Measurements from ENCODE around the gene PTPRM. TPM values are rescaled to one million over a fixed set of nuclear protein-coding genes. Genes with fewer than 3 reads are reported as not detected.

The PTPRM gene
- total RNA-seq, 1 experiment from 2014 or later: 14.5 TPM

GRCh38 chr18:8337211-8337610 is 770.1 kb downstream of the PTPRM start:
- H3K79me2 ChIP-seq (ENCODE audit: insufficient read depth, low read length): no peaks in the 10 kb centered on the region
- no peaks in the 10 kb centered on the region; the same call in 1 of the 2 replicates for H3K27me3 ChIP-seq (ENCODE audit: insufficient read depth, low read length)
- DNase-seq (ENCODE audit: low read depth, low spot score) (no peak), ATAC-seq (no peak)
- H2AFZ ChIP-seq (ENCODE audit: low read depth, low read length, poor library complexity, severe bottlenecking): no peak overlapping the region
- BruUV-seq (replicated peaks): no TSS peak
- H3K9me3 ChIP-seq (ENCODE audit: control insufficient read depth in 1 of 2, insufficient read depth in 1 of 2, low read depth in 1 of 2, low read length in 2 of 2): no peaks in the 10 kb centered on the region
- H3K4me1 ChIP-seq (ENCODE audit: control insufficient read depth in 1 of 2, insufficient read depth in 2 of 2, low read length in 2 of 2): no peaks in the 10 kb centered on the region
- no peaks in the 10 kb centered on the region for H4K20me1 ChIP-seq (ENCODE audit: insufficient read depth)
- no peaks in the 10 kb centered on the region for H3K9me2 ChIP-seq (ENCODE audit: insufficient read depth)
- intact Hi-C loops (cut with micrococcal nuclease): no loop called here
- TF ChIP-seq FOSL1 (IDR thresholded peaks at IDR 0.05; ENCODE audit: low read depth) (no peak), POLR2AphosphoS5 (IDR thresholded peaks at IDR 0.05; ENCODE audit: low read depth, low read length) (no peak), EZH2phosphoT487 (IDR thresholded peaks at IDR 0.05; ENCODE audit: borderline replicate concordance) (no peak), YY1 (IDR thresholded peaks at IDR 0.05; ENCODE audit: extremely low read depth, insufficient replicate concordance, low read depth, low read length) (no peak), JUND (IDR thresholded peaks at IDR 0.05) (no peak), SIN3A (IDR thresholded peaks at IDR 0.05; ENCODE audit: low read depth) (no peak), TCF7L2 (IDR thresholded peaks at IDR 0.05; ENCODE audit: borderline replicate concordance, extremely low read depth, insufficient read depth, insufficient read length) (no peak), MAX (IDR thresholded peaks at IDR 0.05) (no peak), CBX3 (IDR thresholded peaks at IDR 0.05; ENCODE audit: low read depth) (no peak), REST (IDR thresholded peaks at IDR 0.05; ENCODE audit: low read depth) (no peak)
- no peak overlapping the region for H3K4me3 ChIP-seq (replicated peaks in 1 of 2; ENCODE audit: low read depth in 1 of 2, low read length in 2 of 2)
- ChIA-PET RAD21 (ENCODE audit: low non-redundant PET in 1 of 2, low total read pairs in 2 of 2, uncharacterized antibody in 2 of 2, unreplicated experiment in 2 of 2) (no interaction called here), POLR2A (no interaction called here), CTCF (no interaction called here)
- H3K9ac ChIP-seq (ENCODE audit: low read length): no peak overlapping the region
- H3K36me3 ChIP-seq (ENCODE audit: control insufficient read depth in 1 of 2, insufficient read depth in 2 of 2, low read length in 2 of 2): no peaks in the 10 kb centered on the region
- no peak overlapping the region for H3K4me2 ChIP-seq (ENCODE audit: low read length)
- H3K27ac ChIP-seq (ENCODE audit: low read depth, low read length): no peak overlapping the region

Measured in HCT116 (cell line).